ENCODE results near the gene SAMD4B.

SAMD4B gene

DNA sequence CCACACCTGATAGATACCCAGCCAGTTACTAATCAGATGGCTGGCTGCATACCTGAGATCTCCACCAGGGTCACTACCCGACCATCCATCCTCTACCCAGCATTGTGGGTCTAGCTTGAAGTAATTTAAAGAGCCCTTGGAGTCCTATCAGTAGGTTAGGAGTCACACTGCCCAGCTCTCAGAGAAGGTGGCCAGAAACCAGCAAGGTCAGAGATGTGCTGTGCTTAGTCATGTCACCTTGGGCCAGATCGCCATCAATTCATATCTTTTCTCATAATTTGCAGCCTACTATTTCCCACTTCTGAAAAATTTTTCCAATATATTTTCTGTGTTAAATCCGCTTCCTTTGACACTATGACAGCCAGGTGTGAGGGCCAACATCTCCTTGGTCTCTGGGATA lies 13.9 kb downstream of the SAMD4B start:
- DNase-seq (ENCODE audit: low spot score): no peak
- no peaks in the 10 kb centered on the region for H3K9me3 ChIP-seq (replicated peaks in 1 of 2; ENCODE audit: control insufficient read depth in 2 of 2, insufficient read depth in 1 of 2, low read depth in 1 of 2, low read length in 2 of 2)
- H2BK5ac ChIP-seq (ENCODE audit: low read length): no peak overlapping the region
- no peak overlapping the region for H2AFZ ChIP-seq (ENCODE audit: low read length)
- no peaks in the 10 kb centered on the region for H3K4me1 ChIP-seq (ENCODE audit: control insufficient read depth in 2 of 2, insufficient read depth in 1 of 2, low read depth in 1 of 2, low read length in 2 of 2)
- no peak overlapping the region for H3K4me2 ChIP-seq (ENCODE audit: insufficient read depth, low read length, poor library complexity, severe bottlenecking)
- WGBS, 2 donors (ENCODE audit: extremely low coverage in 2 of 2, insufficient read length in 2 of 2, insufficient replicate concordance in 1 of 2): no CpG with 5 or more reads among the region's 3 CpGs
- no peak overlapping the region for H3K4me3 ChIP-seq (ENCODE audit: low read length in 2 of 2)
- no peak overlapping the region for H3K14ac ChIP-seq (ENCODE audit: low read length)
- no peak overlapping the region for H3K9ac ChIP-seq (ENCODE audit: low read depth, low read length, poor library complexity)
- H3K79me1 ChIP-seq (ENCODE audit: low read depth, low read length): peaks cover 4% of the 10 kb centered on the region
- no peak overlapping the region for H4K91ac ChIP-seq (ENCODE audit: low read depth, low read length, poor library complexity)
- H2BK120ac ChIP-seq (ENCODE audit: low read depth, low read length): no peak overlapping the region
- H3K23ac ChIP-seq (ENCODE audit: low read depth, low read length, poor library complexity): no peak overlapping the region
- H2AK5ac ChIP-seq (ENCODE audit: low read depth, low read length): no peak overlapping the region
- H4K8ac ChIP-seq (ENCODE audit: low read depth, low read length): no peak overlapping the region
- peaks cover 57 to 97% of the 10 kb centered on the region in 2 donors for H3K36me3 ChIP-seq (replicated peaks in 1 of 2; ENCODE audit: control insufficient read depth in 2 of 2, insufficient read depth in 2 of 2, low read length in 2 of 2)
- no peak overlapping the region for H3K4ac ChIP-seq (ENCODE audit: low read length)
- no peak overlapping the region for H2BK15ac ChIP-seq (ENCODE audit: low read length)
- H3K18ac ChIP-seq (ENCODE audit: low read length): no peak overlapping the region
- H3K27ac ChIP-seq (replicated peaks; ENCODE audit: low read length): no peak overlapping the region
- H3K27me3 ChIP-seq (ENCODE audit: control insufficient read depth in 3 of 3, insufficient read depth in 3 of 3, low read depth in 1 of 3, low read length in 3 of 3): no peaks in the 10 kb centered on the region
- H2BK12ac ChIP-seq (ENCODE audit: low read length): no peak overlapping the region

DNA sequence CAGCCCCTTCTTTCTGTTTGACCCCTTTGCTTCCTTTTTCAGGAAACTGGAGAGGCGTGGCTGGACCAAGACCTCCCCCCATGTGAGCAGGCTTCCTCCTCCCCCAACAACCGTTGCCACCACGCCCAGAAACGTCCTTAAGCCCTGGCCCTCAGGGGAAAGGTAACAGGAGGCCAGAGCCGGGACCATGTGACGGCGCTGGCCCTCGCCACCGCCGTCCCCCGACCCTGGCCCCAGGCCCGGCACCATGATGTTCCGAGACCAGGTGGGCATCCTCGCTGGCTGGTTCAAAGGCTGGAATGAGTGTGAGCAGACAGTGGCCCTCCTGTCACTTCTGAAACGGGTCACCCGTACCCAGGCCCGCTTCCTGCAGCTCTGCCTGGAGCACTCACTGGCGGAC lies 14.4 kb downstream of the SAMD4B start:
- no CpG with 5 or more reads among the region's 18 CpGs for WGBS, 2 donors (ENCODE audit: extremely low coverage in 2 of 2, insufficient read length in 2 of 2, insufficient replicate concordance in 1 of 2)

DNA sequence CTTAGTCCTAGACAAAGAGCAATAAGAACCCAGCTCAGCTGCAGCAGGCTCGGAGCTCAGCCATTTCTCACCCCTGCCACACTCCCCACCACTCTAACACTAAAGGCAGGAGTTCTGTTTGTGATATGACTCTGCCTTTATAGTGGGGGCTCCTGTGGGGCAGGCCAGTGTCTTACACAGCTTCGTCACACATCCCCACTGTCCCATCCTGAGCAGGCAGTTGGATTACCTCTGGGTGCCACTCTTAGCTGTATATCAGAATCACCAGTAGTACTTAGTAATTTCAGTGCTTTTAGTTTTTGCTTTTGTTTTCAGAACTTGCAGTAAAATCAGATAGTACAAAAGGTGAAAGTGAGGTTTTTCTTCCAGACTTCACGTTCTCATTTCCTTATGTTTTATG lies 16.8 kb downstream of the SAMD4B start:
- H3K9ac ChIP-seq (ENCODE audit: low read depth, low read length, poor library complexity): no peak overlapping the region
- H3K4ac ChIP-seq (ENCODE audit: low read length): no peak overlapping the region
- no peak overlapping the region for H2BK5ac ChIP-seq (ENCODE audit: low read length)
- no peak overlapping the region for H2BK120ac ChIP-seq (ENCODE audit: low read depth, low read length)
- H3K9me3 ChIP-seq (replicated peaks in 1 of 2; ENCODE audit: control insufficient read depth in 2 of 2, insufficient read depth in 1 of 2, low read depth in 1 of 2, low read length in 2 of 2): no peaks in the 10 kb centered on the region
- no peak overlapping the region for H3K4me2 ChIP-seq (ENCODE audit: insufficient read depth, low read length, poor library complexity, severe bottlenecking)
- H3K27ac ChIP-seq (replicated peaks; ENCODE audit: low read length): no peak overlapping the region
- no peak overlapping the region for H2AFZ ChIP-seq (ENCODE audit: low read length)
- peaks cover 60 to 92% of the 10 kb centered on the region in 2 donors for H3K36me3 ChIP-seq (replicated peaks in 1 of 2; ENCODE audit: control insufficient read depth in 2 of 2, insufficient read depth in 2 of 2, low read length in 2 of 2)
- no peak overlapping the region for H4K8ac ChIP-seq (ENCODE audit: low read depth, low read length)
- peaks cover 4% of the 10 kb centered on the region for H3K79me1 ChIP-seq (ENCODE audit: low read depth, low read length)
- no peaks in the 10 kb centered on the region for H3K4me1 ChIP-seq (ENCODE audit: control insufficient read depth in 2 of 2, insufficient read depth in 1 of 2, low read depth in 1 of 2, low read length in 2 of 2)
- no peak overlapping the region for H3K14ac ChIP-seq (ENCODE audit: low read length)
- no peak overlapping the region for H4K91ac ChIP-seq (ENCODE audit: low read depth, low read length, poor library complexity)
- no peaks in the 10 kb centered on the region for H3K27me3 ChIP-seq (ENCODE audit: control insufficient read depth in 3 of 3, insufficient read depth in 3 of 3, low read depth in 1 of 3, low read length in 3 of 3)
- H2AK5ac ChIP-seq (ENCODE audit: low read depth, low read length): no peak overlapping the region
- no peak overlapping the region for H3K23ac ChIP-seq (ENCODE audit: low read depth, low read length, poor library complexity)
- no peak overlapping the region for H2BK12ac ChIP-seq (ENCODE audit: low read length)
- H2BK15ac ChIP-seq (ENCODE audit: low read length): no peak overlapping the region
- no peak overlapping the region for H3K4me3 ChIP-seq (ENCODE audit: low read length in 2 of 2)
- H3K18ac ChIP-seq (ENCODE audit: low read length): no peak overlapping the region
- no peak for DNase-seq (ENCODE audit: low spot score)
- no CpG with 5 or more reads among the region's 3 CpGs for WGBS, 2 donors (ENCODE audit: extremely low coverage in 2 of 2, insufficient read length in 2 of 2, insufficient replicate concordance in 1 of 2)

More for the DNA sequence above, 14.4 kb downstream of the SAMD4B start:
- Histone ChIP-seq H3K27ac (replicated peaks; ENCODE audit: low read length) (no peak overlapping the region), H3K9ac (ENCODE audit: low read depth, low read length, poor library complexity) (no peak overlapping the region), H3K36me3 (replicated peaks in 1 of 2; ENCODE audit: control insufficient read depth in 2 of 2, insufficient read depth in 2 of 2, low read length in 2 of 2) (peaks cover 54 to 92% of the 10 kb centered on the region in 2 donors), H3K18ac (ENCODE audit: low read length) (no peak overlapping the region), H2BK15ac (ENCODE audit: low read length) (no peak overlapping the region), H3K14ac (ENCODE audit: low read length) (no peak overlapping the region), H2BK5ac (ENCODE audit: low read length) (no peak overlapping the region), H2AFZ (ENCODE audit: low read length) (no peak overlapping the region), H2BK120ac (ENCODE audit: low read depth, low read length) (no peak overlapping the region), H3K4ac (ENCODE audit: low read length) (no peak overlapping the region), H3K79me1 (ENCODE audit: low read depth, low read length) (peaks cover 4% of the 10 kb centered on the region), H3K9me3 (replicated peaks in 1 of 2; ENCODE audit: control insufficient read depth in 2 of 2, insufficient read depth in 1 of 2, low read depth in 1 of 2, low read length in 2 of 2) (no peaks in the 10 kb centered on the region), H4K91ac (ENCODE audit: low read depth, low read length, poor library complexity) (no peak overlapping the region), H4K8ac (ENCODE audit: low read depth, low read length) (no peak overlapping the region), H3K4me1 (ENCODE audit: control insufficient read depth in 2 of 2, insufficient read depth in 1 of 2, low read depth in 1 of 2, low read length in 2 of 2) (no peaks in the 10 kb centered on the region), H3K27me3 (ENCODE audit: control insufficient read depth in 3 of 3, insufficient read depth in 3 of 3, low read depth in 1 of 3, low read length in 3 of 3) (no peaks in the 10 kb centered on the region), H3K4me3 (ENCODE audit: low read length in 2 of 2) (no peak overlapping the region), H2BK12ac (ENCODE audit: low read length) (no peak overlapping the region), H2AK5ac (ENCODE audit: low read depth, low read length) (no peak overlapping the region), H3K4me2 (ENCODE audit: insufficient read depth, low read length, poor library complexity, severe bottlenecking) (no peak overlapping the region), H3K23ac (ENCODE audit: low read depth, low read length, poor library complexity) (no peak overlapping the region)
- no peak for DNase-seq (ENCODE audit: low spot score)

DNA sequence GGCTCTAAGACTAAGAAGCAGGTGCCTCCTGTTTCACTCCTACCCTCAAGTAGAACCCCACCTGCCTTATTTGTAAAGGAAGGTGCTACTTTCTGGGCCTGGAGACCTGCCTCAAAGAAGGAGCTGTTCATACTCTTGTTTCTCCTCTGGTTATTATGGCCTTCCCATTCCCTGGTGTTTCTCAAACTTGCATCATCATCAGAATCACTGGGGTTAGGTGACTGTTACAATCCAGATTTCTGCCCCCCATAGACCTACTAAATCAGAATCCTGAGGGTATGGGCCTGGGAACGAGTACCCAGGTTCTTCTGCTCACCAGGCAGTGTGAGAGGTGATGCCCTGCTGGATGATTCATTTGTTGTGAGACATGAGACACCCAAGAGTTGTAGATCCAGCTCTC lies 18.4 kb downstream of the SAMD4B start:
- no peak for DNase-seq (ENCODE audit: low spot score)
- no peak overlapping the region for H3K23ac ChIP-seq (ENCODE audit: low read depth, low read length, poor library complexity)
- no peak overlapping the region for H2BK12ac ChIP-seq (ENCODE audit: low read length)
- no peaks in the 10 kb centered on the region for H3K9me3 ChIP-seq (replicated peaks in 1 of 2; ENCODE audit: control insufficient read depth in 2 of 2, insufficient read depth in 1 of 2, low read depth in 1 of 2, low read length in 2 of 2)
- H4K8ac ChIP-seq (ENCODE audit: low read depth, low read length): no peak overlapping the region
- no peak overlapping the region for H3K4me3 ChIP-seq (ENCODE audit: low read length in 2 of 2)
- H2BK120ac ChIP-seq (ENCODE audit: low read depth, low read length): no peak overlapping the region
- no peak overlapping the region for H2AFZ ChIP-seq (ENCODE audit: low read length)
- H4K91ac ChIP-seq (ENCODE audit: low read depth, low read length, poor library complexity): no peak overlapping the region
- no peak overlapping the region for H2BK5ac ChIP-seq (ENCODE audit: low read length)
- no peaks in the 10 kb centered on the region for H3K4me1 ChIP-seq (ENCODE audit: control insufficient read depth in 2 of 2, insufficient read depth in 1 of 2, low read depth in 1 of 2, low read length in 2 of 2)
- H3K18ac ChIP-seq (ENCODE audit: low read length): no peak overlapping the region
- no peak overlapping the region for H3K27ac ChIP-seq (replicated peaks; ENCODE audit: low read length)
- no peak overlapping the region for H3K14ac ChIP-seq (ENCODE audit: low read length)
- H3K4me2 ChIP-seq (ENCODE audit: insufficient read depth, low read length, poor library complexity, severe bottlenecking): no peak overlapping the region
- no CpG with 5 or more reads among the region's 1 CpG for WGBS, 2 donors (ENCODE audit: extremely low coverage in 2 of 2, insufficient read length in 2 of 2, insufficient replicate concordance in 1 of 2)
- H2AK5ac ChIP-seq (ENCODE audit: low read depth, low read length): no peak overlapping the region
- no peak overlapping the region for H2BK15ac ChIP-seq (ENCODE audit: low read length)
- peaks cover 62 to 88% of the 10 kb centered on the region in 2 donors for H3K36me3 ChIP-seq (replicated peaks in 1 of 2; ENCODE audit: control insufficient read depth in 2 of 2, insufficient read depth in 2 of 2, low read length in 2 of 2)
- H3K27me3 ChIP-seq (ENCODE audit: control insufficient read depth in 3 of 3, insufficient read depth in 3 of 3, low read depth in 1 of 3, low read length in 3 of 3): no peaks in the 10 kb centered on the region
- H3K9ac ChIP-seq (ENCODE audit: low read depth, low read length, poor library complexity): no peak overlapping the region
- H3K4ac ChIP-seq (ENCODE audit: low read length): no peak overlapping the region
- H3K79me1 ChIP-seq (ENCODE audit: low read depth, low read length): peaks cover 4% of the 10 kb centered on the region

Data from neuronal stem cell (in vitro differentiated cells).